ENCODE measurements around the gene CACNA1C.
"Not testable (repeated sequence)": the region's sequence is repeated elsewhere in the genome, so short reads cannot be mapped to it uniquely, and the experiment has no call there.

CACNA1C gene

GRCh38 chr12:2467447-2468195, 414.8 kb downstream of the CACNA1C start:
- no peak for DNase-seq

- DNase-seq = no peak
Measured at GRCh38 chr12:2475984-2476383, 423.2 kb downstream of the CACNA1C start.

GRCh38 chr12:2477009-2477766, 424.4 kb downstream of the CACNA1C start:
- DNase-seq = no peak

GRCh38 chr12:2479851-2480535, 427.2 kb downstream of the CACNA1C start:
- no peak for DNase-seq

- no peak for DNase-seq
Measured at GRCh38 chr12:2481346-2481745, 428.6 kb downstream of the CACNA1C start.

- DNase-seq = no peak
Measured at GRCh38 chr12:2481951-2482350, 429.2 kb downstream of the CACNA1C start.

GRCh38 chr12:2482938-2483660, 430.3 kb downstream of the CACNA1C start:
- peak in 1 of 2 experiments; percentile 34 for DNase-seq

GRCh38 chr12:2483713-2484112, 430.9 kb downstream of the CACNA1C start:
- DNase-seq = no peak

- DNase-seq = no peak
Measured at GRCh38 chr12:2484141-2484776, 431.5 kb downstream of the CACNA1C start.

GRCh38 chr12:2485681-2486080, 432.9 kb downstream of the CACNA1C start:
- no peak for DNase-seq

GRCh38 chr12:2486796-2487195, 434.0 kb downstream of the CACNA1C start:
- DNase-seq = no peak

- DNase-seq = no peak
Measured at GRCh38 chr12:2487278-2487677, 434.5 kb downstream of the CACNA1C start.

- DNase-seq = no peak
Measured at GRCh38 chr12:2488131-2488530, 435.3 kb downstream of the CACNA1C start.

- DNase-seq = no peak
Measured at GRCh38 chr12:2488596-2488995, 435.8 kb downstream of the CACNA1C start.

GRCh38 chr12:2489275-2489674, 436.5 kb downstream of the CACNA1C start:
- DNase-seq = no peak

- DNase-seq = no peak
Measured at GRCh38 chr12:2490831-2491230, 438.0 kb downstream of the CACNA1C start.

- not testable (repeated sequence) for DNase-seq
Measured at GRCh38 chr12:2491349-2491748, 438.6 kb downstream of the CACNA1C start.

- no peak for DNase-seq
Measured at GRCh38 chr12:2492236-2492635, 439.4 kb downstream of the CACNA1C start.

GRCh38 chr12:2493086-2493485, 440.3 kb downstream of the CACNA1C start:
- DNase-seq = no peak

- no peak for DNase-seq
Measured at GRCh38 chr12:2494486-2495192, 441.9 kb downstream of the CACNA1C start.

- no peak for DNase-seq
Measured at GRCh38 chr12:2495417-2496112, 442.8 kb downstream of the CACNA1C start.
